Stimulated activated CD8-positive, alpha-beta memory T cell treated with anti-CD3 and anti-CD28 coated beads, Interleukin-7, amount 100 ng/mL, for 24 hours (primary cell): ENCODE data around the gene ZNF746.

ENCODE experiments used
- DNase-seq: peaks from one replicate; pipeline ENCODE4 v3.0.0-alpha.2; 2020; ENCODE audit warnings: low read depth

Gene ZNF746

DNA sequence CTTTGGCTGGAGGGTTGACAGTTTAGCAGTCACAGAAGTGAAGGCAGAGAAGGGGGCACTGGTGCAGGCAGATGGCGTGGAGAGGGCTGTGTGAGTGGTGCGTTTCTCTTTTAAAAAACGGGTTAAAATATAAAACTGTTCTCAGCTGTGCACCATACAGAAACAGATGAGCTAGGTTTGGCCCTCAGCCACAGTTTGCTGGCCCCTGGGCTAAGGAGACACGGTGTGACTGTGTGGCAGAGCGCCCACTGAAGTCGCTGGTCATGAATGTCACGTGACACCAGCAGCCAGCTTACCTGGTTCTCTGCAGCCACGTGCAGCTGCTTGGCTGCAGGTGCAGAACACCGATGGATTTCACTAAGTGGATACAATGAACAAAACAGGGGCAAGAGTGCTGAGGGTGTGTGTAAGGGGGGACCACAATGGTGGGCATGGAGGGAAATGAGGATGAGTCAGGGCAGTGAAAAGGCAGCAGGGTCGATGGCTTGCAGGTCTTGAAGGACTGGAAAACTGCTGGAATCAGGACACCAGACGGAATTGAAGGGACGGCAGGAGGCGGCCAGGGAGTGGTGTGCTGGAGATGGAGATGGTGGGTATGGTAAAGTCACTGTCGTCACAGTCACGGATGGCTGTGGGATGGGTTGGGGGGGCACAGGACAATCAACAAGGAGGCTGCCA is 7.4 kb downstream of the ZNF746 start:
- DNase-seq = no peak

DNA sequence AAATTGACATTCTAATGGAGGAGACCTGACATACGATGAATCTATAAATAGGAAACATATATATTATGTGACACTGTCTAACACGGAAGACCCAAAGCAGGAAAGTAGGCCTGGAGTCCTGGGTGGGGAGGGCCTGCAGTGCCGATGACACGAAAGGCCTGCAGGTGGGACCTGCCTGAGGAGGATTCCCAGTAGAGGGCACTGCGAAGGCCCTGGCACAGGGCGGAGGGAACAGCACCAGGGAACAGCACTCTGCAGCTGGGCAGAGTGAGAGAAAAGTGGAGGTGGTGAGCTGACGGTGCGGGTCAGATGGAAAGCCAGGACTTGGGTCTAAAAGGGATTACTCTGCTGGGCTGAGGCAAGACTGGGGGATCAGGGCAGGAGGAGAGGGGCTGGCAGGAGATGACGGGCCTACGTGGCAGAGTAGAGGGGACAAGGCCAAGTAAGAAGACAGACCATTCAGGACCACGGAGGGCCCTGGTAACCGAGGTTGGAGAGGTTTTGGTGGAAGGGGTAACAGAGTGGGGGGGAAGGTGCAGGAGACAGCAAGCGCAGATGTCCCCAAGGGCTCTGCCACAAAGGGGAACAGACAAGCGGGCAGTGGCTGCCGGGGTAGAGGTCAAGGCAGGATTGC is 8.1 kb downstream of the ZNF746 start:
- DNase-seq = no peak

DNA sequence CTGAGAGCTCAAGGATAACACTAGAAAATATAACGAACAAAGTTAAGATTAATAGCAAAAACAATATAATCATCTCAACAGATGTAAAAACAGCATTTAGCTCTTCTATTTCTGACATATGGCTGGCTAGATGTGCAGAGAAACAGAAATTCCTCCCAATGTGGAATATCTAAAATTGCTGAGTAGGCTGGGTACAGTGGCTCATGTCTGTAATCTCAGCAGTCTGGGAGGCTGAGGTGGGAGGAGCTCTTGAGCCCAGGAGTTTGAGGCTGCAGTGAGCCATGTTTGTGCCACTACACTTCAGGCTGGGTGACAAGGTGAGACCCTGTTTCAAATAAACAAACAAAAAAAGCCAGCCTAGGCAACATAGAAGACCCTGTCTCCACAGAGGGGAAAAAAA is 18.0 kb downstream of the ZNF746 start:
- DNase-seq = no peak

GRCh38 chr7:149478754-149479153 is 18.9 kb downstream of the ZNF746 start:
- no peak for DNase-seq

DNA sequence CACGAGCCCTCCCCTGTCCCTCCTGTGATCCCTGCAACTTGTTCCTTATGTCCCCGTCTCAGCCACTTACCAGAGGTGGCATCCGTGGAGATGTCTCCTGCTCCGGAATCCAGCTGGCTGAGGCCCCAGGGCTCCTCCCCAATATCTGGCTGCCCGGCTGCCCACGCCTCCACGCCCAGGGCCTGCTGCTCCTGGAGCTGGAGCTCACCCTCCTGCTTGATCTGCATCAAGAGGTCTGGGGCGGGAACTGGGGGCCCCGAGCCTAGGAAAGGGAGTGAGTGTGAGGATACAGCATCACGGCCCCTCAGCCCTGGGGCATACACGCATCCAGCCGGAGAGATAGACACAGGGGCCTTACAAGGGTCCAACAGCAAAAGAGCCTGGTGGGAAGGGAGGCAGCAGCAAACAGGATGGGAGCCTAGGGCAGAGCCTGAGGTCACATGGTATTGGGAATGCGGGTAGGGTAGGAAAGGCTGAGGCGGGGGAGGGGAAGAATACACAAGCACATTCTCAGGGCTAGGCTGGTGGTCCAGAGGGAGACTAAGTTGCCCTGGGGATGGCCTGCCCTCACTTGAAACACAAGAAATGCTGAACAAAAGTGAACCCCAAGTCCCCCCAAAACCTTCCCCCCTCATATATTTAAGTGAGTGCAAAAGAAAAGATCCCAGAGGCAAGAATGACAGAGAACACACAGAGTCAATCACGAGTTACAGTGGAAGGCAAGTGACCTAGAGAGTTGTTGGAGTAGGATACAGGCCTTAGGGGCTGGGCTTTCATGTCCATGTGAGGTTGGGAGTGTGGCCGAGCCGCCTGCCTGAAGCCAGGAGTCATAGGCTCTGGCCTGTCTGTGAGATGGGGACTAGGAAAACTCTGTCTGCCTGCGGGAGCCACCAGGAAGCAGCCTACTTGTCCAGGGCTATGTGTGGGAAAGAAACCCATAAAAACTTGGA is 19.8 kb downstream of the ZNF746 start:
- DNase-seq = no peak

GRCh38 chr7:149476791-149477190 is 20.8 kb downstream of the ZNF746 start:
- DNase-seq = no peak

DNA sequence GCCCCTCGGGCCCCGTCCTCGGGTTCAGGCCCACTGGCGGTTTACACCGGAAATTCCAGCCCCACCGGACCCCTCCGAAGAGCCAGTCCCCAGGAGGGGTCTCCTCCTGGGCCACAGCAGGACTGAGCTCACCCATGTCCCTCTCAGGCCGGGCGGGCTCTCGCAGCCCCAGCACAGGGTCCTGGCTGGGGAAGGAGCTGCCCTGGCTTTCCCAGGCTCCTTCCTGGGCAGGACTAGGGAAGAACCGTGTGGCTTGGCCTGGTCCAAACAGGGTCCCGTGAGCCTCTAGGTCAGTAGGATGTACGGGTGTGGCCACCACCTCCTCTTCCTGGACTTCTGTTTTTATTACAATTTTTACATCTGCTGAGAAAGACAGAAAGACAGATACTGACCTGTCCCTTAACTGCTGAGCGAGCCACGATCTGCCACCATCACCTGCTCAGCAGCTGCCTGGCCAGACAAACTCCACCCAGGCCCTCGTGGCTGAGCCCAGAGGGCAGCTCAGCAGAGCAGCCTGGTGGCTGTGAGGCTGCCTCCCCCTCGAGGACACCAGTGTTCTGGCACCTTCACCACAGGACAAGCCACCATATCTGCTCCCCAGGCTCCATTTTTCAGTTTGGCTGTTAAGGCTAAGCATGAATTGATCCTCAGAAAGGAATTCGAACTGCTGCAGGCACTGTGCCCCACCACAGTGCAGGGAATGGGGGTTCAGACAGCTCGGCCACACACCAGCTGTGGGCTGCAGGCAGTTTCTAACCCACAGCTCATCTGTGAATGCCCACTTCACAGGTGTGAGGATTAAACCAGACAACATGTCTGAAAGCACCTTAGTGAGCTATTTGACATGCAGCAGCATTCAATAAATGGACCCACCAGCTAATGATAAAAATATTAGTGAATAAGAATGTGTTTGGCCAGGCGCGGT is 22.2 kb downstream of the ZNF746 start:
- no peak for DNase-seq

- no peak for DNase-seq
These were observed 23.1 kb downstream of the ZNF746 start for GRCh38 chr7:149474309-149475120.

GRCh38 chr7:149473251-149473650 is 24.4 kb downstream of the ZNF746 start:
- DNase-seq = no peak

DNA sequence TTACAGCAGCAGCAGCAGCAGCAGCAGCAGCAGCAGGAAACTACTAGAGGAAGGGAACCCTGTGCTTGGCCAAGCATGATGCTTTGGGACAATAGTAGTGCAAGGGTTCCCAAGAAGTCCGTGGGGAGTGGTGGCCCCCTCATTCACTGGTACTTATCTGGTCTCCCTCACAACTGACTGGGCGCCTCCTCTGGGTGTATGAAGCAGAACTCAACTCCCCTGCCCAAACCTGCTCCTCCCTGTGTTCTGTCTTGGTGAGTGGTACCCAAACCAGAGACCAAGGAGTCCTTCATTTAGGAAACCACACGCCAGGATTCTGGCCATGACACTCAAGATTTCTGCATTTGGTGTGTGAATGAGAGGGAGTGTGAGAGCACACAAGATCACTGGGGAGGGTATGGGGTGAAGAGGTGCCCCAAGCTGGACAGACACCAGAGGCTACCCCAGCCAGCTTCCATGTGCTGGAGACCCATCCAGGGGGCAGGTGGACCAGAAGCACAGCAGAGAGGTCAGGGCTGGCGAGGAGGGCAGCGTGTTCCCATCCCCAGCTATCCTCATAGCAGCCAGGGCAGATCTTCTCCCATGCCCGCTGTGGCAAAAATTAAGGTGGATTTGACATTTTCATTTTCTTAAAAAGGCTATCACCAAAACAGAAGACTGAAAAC is 26.2 kb downstream of the ZNF746 start:
- DNase-seq = no peak

GRCh38 chr7:149469806-149470205 is 27.8 kb downstream of the ZNF746 start:
- no peak for DNase-seq

DNA sequence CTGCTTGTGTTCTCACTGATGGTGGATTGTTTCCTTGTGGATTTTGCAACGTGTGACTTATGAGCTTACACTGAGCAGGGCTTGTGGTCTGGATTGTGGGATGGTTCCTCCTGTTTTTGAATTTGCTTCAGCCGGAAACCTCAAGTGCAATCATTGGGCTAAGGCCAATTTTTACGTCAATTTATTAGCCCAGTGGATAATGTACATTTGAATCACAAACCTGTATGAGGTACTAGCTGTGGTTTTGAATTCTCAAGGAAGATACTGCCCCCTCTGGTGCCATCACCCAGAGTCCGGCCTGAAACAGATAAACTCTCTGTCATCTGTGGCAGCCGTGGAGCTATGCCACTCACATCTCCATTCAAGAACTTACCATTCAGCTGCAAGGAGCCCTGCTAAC is 29.4 kb downstream of the ZNF746 start:
- DNase-seq = no peak

DNA sequence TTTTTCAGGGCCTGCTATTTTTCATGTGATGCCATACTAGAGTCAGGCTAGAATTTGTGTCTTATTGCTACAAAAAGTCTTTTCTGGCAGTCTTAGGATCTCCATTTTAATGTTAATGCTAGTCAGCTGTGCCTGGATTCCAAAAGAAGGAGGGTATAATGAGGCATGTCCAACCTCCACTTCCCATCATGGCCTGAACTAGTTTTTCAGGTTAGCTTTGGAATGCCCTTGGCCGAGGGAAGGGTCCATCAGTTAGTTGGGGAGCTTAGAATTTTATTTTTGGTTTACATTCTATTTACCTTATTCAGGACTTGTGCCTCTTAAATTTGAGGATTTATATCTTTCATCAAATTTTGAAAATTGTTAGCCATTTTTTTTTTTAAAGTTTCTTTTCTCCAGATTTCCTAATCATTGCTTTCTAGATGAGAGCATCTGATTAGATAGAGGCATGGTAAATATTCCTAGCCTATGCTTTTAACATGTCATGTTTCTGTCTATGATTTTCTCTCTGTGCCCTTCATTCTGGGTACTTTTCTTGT is 30.2 kb downstream of the ZNF746 start:
- no peak for DNase-seq

DNA sequence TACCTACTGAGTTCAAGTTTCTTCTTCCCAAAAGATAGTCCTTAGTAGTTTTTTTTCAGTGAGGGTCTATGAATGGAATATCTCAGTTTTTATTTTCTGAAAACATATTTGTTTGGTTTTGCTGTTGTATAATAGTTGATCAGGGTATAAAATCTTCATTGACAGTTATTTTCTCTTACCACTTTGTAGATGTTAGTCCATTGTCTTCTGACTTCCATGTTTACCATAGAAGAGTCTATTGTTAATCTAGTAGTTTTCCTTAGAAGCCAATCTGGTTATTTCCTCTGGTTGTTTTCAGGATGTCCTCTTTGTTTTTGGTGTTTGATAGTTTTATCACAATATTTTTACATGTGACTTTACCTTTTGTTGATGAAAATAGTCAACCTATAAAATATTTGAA is 31.2 kb downstream of the ZNF746 start:
- no peak for DNase-seq

DNA sequence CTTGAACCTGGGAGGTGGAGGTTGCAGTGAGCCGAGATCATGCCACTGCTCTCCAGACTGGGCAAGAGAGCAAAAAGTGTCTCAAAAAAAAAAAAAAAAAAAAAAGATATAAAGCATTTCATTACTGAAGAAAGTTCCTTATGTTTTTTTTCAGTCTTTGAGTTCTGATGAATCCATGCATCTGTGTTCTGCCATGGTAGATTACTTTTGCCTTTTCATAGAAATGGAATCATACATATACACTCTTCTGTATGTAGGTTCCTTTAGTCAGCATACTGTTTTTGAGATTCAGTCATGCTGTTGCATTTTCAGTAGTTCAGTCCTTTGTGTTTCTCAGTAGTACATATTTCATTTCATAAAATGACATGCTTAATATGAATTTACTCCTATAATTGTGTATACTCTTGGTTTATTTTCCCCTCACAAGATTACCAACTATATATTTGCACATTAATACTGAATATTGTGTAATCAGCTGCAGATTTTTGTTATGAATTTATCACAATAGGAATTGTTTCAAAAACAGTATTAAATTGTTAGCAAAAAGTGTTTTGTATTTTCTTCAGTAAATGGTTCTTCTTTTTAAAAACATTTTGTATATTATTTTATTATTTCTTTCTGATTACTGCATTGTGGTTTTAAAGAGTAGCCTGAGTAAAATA is 34.0 kb downstream of the ZNF746 start:
- no peak for DNase-seq

DNA sequence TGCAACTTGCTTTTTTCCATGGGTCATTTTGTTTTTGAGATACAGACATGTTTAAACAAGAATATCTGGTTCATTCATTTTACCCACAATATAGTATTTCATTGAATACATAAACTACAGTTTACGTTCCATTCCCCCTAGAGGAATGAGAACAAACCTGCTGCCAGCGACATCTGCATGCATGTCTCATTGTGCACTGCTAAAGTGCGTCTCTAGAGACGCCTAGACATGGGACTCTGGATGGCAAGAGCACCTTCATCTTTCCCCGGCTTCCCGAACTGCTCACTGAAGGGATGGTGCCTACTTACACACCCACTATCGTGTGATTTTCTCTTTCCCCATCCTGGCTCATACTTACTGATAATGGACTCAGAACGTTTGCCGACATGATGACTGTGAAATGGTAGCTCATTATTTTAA is 35.5 kb downstream of the ZNF746 start:
- no peak for DNase-seq

DNA sequence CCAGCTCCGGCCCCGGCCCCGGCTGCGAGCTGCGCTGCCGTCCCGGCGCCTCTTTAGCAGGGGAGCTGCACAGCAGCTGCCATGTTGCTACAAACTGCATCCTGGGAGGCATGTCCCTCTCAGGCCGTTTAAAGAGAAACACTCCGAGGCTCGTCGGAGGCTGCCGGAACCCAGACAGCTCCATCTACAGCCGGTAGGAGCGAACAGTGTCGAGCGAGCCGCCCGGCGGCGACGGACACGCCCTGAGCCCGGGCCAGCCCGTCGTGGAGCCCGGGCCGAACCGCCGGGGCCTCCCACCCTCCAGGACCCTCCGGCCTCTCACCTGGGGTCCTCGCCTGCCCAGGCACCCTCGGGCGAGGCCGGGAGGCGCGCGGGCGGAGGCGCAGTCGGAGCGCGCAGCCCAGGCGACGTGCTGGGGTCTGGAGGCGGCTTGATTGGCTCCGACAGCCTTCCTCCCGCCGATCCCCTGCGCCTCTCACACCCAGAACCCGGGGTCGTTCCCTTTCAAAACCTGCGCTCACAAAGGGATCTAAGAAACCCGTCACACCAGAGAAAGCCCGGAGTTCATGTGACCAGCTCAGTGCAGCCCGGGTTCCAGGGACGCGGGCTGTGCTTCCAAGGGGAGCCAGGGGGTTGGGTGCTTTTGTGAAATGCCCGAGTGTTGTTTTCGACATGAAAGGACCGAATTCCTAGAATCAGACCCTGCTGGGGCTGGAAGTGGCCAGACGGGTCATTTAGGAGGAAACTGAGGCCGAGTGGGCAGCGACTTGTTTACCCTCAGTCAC is 36.9 kb downstream of the ZNF746 start, which contains the start of gene ZNF777:
Gene ZNF777, minus strand, starts transcription at position 570 of the 785 bp plus-strand sequence. CDS start 5,040 bp downstream, outside the sequence.
- peak; percentile 54 for DNase-seq
